GM18505 (cell line): Measurements from ENCODE around the gene ATP6AP1.

Source experiments
- ATAC-seq: cut with Tn5 transposase; IDR thresholded peaks from one replicate; pipeline ENCODE4 v1.9.1; 2021; ENCODE audit not compliant: unreplicated experiment
- POLR2A ChIP-seq: IDR thresholded peaks from 4 replicates; pipeline ENCODE4 v1.6.1; 2011; ENCODE audit warnings: borderline replicate concordance; ENCODE audit not compliant: insufficient read depth, insufficient read length; ENCODE audit errors: extremely low read depth

Gene ATP6AP1

DNA sequence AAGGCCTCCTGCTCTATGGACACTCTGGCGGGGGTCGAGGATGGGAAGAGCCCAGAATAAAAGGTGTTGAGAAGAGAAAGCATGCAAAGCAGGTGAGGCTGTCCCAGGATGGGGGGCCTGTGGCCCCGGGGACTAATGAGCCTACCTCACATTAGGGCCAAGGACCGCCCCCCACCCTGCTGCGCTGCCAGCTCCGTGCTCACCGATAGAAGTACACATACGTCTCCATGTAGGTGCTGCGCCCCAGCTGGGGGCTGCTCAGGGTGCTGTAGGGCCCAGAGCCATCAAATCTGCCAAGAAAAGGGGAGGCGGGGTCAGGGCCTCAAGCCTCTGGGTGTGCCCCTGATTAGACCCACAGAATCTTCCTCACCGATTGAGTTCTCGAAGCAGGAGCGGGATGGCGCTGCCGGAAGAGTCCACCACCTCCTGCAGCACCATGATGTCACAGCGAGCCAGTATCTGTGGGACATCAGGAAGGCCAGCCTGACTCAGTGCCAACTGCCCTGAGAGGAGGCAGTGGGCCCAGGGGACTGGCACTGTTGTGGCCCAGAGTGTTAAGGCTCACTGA is 23.8 kb upstream of the ATP6AP1 start:
- no peak for TF ChIP-seq POLR2A
- ATAC-seq, result no peak

GRCh38 chrX:154408659-154409221 is 19.7 kb upstream of the ATP6AP1 start:
- TF ChIP-seq POLR2A, result no peak
- ATAC-seq, result no peak

DNA sequence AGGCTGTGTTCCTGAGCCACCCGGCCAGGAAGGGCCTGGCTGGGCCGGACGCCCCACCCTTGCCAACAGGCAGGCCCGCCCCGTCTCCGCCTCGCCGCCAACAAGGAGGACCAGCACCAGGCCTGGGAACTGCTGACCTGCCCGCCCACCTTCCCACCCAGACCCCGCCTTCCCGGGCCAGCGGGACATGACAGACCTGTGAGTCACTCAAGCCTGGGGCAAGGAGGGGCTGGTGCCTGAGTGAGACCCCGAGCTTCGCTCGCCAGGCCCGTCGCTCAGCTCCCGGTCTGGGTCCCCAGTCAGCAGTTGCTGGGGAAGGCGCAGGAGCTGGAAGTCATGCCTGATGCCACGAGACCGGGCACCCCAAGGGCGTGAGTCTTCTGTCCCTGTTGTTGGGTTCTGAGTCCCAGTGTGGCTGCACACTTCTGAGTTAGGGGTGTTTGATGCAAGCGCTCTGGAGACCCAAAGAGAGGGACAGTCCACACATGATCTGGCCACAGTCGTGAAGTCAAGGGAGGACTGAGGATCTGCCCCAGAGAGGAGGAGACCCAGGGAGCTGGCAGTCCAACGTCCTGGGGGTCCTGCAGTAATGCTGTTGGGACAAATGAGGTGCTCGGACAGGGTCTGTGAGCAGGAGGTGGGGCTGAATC is 19.1 kb upstream of the ATP6AP1 start, which contains the start of gene DNASE1L1:
TSS of gene DNASE1L1 (minus strand) at position 33 of the 650 bp plus-strand sequence. CDS start 3,686 bp downstream, outside the sequence.
- TF ChIP-seq POLR2A, result peak; percentile 55
- no peak for ATAC-seq

DNA sequence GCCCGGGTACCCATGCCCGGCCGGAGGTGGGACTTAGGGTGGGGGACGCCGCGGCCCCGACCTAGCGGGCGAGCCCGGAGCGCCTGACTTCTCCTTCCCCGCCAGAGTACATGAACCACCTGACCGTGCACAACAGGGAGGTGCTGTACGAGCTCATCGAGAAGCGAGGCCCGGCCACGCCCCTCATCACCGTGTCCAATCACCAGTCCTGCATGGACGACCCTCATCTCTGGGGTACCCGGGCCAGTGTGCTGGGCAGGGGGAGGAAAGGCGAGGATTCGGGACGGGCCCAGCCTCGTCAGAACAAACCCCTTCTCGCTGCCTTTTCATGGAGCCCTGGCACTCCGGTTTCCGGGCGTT is 16.5 kb upstream of the ATP6AP1 start:
- ATAC-seq, result peak; percentile 52
- TF ChIP-seq POLR2A, result peak; percentile 52

DNA sequence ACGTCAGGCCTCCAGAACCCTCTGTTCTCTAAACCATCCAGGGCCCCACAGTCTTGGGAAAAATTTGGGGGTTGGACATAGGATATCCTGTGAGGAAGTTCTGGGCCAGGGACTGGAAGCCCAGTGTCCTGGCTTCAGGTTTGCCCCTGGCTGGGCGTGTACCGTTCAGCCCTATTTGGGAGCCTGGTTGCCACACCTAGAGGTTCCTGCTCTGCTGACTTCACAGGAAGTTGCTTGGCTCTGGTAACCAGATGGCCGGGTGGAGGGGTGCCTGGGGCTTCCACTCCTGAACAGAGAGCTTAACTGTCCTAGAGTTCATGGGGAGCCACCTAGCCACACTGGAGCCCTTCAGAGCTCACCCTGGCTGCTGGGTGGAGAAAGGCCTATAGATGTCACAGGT is 16.0 kb upstream of the ATP6AP1 start:
- TF ChIP-seq POLR2A, result no peak
- ATAC-seq, result no peak

DNA sequence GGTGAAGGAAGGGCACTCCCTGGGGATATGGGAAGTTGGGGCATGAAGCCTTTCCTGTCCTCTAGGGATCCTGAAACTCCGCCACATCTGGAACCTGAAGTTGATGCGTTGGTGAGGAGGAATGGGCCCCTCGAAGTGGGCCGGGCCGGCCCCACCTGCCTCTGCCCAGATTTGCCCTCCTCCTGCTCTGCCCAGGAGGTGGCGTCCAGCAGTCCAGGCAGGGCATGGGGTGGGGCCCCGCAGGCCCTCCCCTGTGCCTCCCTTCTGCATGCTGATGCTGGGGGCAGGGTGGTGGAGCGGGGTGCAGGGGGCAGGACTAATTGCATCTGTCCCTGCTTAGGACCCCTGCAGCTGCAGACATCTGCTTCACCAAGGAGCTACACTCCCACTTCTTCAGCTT is 15.3 kb upstream of the ATP6AP1 start:
- ATAC-seq, result no peak
- TF ChIP-seq POLR2A, result no peak

DNA sequence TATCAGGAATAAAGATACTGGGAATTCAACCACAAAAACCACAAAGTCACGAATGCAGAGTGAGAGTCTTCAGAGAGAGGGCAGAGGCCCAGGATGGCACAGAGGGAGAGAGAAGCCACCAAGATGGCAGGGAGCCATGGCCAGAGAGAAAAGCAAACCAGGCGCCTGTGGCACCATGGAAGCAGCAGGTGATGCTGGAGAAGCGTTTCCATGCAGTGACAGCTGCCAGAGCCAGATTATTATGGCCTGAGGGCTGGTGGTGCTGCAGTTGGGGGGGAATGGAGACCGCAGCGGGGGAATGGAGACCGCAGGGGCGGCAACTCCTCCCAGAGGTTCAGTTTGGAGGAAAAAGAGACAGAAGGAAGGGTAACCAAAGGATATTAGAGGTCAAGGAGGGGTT is 11.3 kb upstream of the ATP6AP1 start:
- no peak for ATAC-seq

DNA sequence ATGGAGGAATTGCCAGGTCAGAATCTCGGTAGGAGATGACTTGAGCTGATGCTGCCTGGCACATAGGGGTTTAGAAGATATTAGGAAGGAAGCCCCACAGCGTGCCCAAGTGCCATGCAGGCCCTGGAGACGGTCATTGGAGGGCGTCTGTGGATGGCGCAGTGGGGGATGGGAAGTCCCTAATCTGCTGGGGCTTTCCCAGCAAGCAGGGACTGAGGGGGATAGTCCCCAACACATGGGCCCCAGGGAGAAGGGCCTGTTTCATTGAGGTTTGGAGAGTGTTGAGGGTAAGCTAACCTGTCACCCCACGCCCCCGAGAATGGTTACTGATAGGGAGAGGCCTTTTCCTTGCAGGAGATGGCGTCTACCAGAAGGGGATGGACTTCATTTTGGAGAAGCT is 9.3 kb upstream of the ATP6AP1 start:
- ATAC-seq, result no peak
- no peak for TF ChIP-seq POLR2A

More for the DNA sequence above, 11.3 kb upstream of the ATP6AP1 start:
- TF ChIP-seq POLR2A, result no peak

DNA sequence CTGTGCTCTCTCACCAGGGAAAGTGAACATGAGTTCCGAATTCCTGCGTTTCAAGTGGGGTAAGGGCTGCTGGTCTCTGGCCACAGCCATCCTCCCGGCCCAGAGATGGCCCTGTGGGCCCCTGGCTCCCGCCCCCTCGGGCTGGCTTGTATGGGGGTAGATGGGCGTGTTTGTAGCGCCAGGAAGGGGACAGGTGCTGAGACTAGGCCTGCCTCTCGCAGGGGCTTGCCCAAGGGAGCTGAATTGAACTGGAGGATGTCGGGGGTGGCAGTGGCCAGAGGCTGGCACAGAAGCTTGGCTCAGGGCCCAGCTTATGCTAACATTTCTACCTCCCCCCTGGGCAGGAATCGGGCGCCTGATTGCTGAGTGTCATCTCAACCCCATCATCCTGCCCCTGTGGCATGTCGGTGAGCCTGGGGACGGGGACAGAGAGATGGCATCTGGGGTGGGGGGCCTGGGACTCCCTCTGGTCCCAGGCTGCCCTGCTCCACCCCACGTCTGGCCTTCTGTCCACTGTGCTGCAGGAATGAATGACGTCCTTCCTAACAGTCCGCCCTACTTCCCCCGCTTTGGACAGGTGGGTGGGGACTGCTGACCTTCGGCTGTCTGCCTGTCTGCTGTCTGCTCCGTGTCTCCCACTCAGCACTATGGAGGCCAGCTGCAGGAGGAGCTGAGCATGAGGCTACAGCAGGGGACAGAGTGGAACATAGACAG is 8.6 kb upstream of the ATP6AP1 start:
- no peak for ATAC-seq
- no peak for TF ChIP-seq POLR2A

- no peak for TF ChIP-seq POLR2A
- no peak for ATAC-seq
Observed at GRCh38 chrX:154420402-154420756, 8.1 kb upstream of the ATP6AP1 start.

DNA sequence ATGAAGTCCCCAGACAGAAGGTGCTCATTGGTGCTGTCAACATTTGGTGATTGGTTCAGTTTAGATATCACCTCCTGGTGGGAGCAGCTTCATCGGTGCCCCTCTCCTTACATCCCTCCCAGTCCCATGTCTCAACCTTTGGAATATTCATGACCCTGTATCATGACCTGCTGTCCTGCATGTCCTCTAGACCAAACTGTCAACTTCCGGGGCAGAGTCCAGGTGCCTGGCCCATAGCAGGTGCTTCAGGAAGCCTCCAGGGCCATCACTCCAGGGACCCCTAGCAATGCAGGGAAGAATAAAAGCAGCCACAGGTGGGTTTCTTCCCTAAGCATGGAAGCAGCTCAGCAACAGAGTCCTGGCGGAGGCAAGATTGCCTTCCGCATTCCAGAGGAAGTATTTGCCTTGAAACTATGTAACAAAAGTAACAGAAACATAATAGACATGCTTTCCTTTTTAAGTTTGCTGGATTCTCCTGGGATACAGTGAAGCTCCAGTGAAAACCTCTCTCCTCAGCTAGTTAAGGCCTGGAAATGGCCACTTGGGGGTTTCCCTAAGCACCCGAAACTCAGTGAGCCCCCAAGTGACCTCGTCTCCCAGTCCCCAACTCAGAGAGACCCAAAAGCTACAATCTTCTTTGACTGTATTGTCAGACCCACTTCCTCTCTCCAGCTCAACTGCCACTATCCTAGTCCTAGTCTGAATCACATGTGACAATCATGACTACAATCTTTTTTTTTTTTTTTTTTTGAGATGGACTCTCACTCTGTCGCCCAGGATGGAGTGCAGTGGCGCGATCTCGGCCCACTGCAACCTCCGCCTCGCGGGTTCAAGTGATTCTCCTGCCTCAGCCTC is 1.3 kb upstream of the ATP6AP1 start:
- TF ChIP-seq POLR2A, result no peak
- no peak for ATAC-seq

- no peak for TF ChIP-seq POLR2A
- ATAC-seq, result no peak
Observed at GRCh38 chrX:154429711-154430110, 1.2 kb downstream of the ATP6AP1 start.

- TF ChIP-seq POLR2A, result no peak
- no peak for ATAC-seq
Observed at GRCh38 chrX:154430479-154430878, 2.0 kb downstream of the ATP6AP1 start.
